ENCODE data around the gene ATF4.
A peak's percentile ranks its signal among the peaks of the same experiment; 100 is the strongest.

GRCh38 chr22:39519681-39520225, 609 bp upstream of the ATF4 start:
- no peak for TF ChIP-seq EZH2 (IDR thresholded peaks at IDR 0.05; ENCODE audit: low read length, unreplicated experiment)
- peak; percentile 43; the same call in 1 of the 2 replicates for TF ChIP-seq CTCF (conservative IDR thresholded peaks at IDR 0.05; ENCODE audit: low read depth, low read length)
- TF ChIP-seq EZH2phosphoT487 (IDR thresholded peaks at IDR 0.05; ENCODE audit: borderline replicate concordance, low read length): no peak
